HG03342 (cell line): ENCODE data around the gene CMIP.
"Not testable (repeated sequence)": the region's sequence is repeated elsewhere in the genome, so short reads cannot be mapped to it uniquely, and the experiment has no call there.

Experiments used
- ATAC-seq: cut with Tn5 transposase; IDR thresholded peaks from one replicate; pipeline ENCODE4 v1.9.1; 2021; ENCODE audit warnings: mild to moderate bottlenecking, moderate library complexity; ENCODE audit not compliant: unreplicated experiment

The CMIP gene

DNA sequence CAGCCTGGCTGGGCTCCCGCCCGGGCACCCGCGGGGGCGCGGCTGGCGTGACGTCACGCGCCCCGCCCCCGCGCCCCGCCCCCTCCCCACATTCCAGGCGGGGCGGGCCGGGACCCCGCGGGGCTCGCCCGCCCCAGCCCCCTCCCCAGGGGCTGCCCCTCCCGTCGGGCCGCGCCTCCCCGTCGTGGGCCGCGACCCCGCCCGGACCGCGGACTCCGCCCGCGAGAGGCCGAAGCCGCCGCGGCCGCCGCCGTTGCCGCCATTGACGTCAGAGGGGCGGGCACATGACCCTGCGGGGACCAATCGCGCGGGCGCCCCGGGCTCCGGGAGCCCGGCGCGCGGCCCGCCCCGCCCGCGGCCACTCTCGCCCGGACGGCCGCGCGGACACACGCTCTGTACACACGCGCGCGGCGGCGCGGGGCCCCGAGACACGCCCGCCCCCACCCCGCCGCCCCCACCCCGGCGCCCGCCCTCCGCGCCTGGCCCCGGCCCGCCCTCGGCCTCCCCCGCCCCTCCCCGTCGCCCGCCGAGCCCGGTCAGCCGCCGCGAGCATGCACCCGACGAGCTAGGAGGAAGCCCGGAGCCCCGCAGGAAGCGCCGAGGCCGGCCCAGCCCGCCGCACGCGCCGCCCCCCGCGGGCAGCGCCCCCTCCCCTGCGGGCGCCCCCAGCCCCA, at the start of gene CMIP:
Gene CMIP, plus strand, starts transcription at position 361 of the 674 bp plus-strand sequence.
- ATAC-seq: peak; percentile 82

DNA sequence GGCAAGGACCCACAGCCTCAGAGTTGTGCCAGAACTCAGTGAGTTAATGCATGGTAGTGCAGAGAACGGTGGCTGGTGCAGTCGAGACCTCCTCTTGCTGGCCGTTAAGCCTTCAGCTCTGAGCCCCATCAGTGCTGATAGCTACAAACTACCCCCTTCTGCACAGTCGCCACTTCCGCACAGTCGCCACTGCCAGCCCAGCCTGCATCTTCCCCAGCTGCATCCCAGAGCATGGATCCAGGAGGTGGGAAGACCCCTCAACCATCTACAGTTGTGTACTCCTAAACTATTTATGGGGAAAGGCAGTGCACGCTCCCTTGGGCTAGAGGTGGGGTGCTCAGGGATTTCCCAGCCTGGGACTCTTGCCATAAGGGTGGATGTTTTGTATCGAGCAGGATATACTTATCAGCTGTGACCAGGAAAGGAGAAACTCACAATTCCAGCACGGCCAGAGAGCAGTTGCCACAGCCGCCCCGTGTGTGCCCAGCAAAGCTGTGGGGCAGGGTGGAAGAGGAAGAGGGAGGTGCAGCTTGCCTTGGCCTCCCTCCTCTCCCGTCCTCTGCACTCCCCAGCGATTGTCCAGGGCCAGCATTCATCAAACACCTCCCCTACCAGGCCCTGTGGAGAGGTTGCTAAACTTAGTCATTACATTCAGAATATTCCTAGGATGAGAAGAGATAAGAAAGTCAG, 49.5 kb upstream of the CMIP start:
- no peak for ATAC-seq

DNA sequence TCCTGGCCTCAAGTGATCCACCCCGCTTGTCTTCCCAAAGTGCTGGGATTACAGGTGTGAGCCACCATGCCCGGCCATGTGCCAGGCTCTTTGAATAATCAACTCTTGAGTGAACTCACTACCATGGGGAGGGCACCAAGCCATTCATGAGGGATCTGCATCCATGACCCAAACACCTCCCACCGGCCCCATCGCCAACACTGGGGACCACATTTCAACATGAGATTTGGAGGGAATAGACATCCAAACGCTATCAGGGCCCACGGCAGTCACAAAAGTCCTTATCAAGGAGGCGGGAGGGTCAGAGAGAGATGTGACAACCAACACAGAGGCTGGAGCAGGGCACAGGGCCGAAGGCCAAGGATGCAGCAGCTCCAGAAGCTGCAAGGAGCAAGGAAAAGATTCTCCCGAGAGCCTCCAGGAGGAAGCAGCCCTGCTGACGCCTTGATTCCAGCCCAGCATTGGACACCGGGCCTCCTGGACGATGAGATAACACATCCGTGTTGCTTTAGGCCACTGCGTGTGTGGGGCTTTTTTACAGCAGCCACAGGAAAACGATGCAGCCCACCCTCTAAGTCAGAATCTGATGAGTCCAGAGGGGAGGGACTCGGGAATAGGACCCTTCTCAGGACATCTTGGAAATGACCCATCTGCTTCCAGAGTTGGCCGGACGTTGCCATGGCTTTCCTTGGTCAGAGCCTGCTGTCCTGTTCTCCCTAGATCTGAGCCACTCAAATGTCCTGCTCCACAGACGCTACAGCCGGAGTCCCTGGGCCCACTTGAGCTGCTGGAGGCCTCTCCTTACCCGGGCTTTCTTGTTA, 47.3 kb upstream of the CMIP start:
- ATAC-seq: no peak

DNA sequence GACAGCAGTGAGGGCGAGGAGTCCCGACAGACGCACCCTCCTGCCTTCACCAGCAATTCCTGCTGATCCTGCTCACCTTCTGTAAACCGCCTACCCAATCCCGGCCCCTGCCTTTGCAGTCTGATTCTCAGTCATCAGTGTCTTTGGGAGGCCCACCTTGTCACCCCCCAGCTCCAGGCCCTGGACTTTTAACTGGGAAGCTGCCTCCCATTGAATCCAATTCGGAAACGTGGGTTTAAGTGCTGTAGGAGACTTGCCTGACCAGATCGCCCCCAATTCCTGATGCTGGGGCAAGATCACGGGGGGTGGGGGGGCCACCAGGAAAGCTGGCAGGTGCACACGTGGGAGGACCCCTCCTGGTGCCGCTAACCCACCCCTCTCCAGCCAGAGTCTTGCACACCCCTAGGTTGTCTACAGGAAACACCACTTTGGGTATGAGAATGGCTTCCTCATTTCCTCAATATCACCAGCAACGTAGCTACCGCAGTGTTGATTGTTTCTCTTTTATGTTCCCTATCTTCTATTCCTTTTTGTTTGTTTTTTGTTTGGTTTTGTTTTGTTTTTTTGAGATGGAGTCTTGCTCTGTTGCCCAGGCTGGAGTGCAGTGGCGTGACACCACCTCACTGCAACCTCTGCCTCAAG, 46.6 kb upstream of the CMIP start:
- ATAC-seq: no peak

DNA sequence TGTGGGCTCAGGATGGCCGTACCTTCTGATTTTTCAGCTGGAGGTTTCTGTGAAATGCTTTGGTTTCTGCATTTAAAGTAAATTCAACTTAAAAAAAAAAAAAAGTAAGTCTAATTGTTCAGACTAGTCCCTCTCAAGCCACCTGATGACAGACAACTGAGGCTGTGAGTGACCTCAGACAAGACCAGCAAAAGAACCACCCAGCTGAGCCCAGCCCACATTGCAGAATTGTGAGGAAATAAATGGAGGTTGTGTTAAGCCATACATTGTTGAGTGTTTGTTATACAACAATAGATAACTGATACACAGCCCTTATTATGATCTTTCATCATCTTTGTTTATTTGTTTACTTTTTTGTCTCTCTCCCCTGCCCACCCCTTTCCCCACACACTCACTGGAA, 44.7 kb upstream of the CMIP start:
- ATAC-seq: no peak

DNA sequence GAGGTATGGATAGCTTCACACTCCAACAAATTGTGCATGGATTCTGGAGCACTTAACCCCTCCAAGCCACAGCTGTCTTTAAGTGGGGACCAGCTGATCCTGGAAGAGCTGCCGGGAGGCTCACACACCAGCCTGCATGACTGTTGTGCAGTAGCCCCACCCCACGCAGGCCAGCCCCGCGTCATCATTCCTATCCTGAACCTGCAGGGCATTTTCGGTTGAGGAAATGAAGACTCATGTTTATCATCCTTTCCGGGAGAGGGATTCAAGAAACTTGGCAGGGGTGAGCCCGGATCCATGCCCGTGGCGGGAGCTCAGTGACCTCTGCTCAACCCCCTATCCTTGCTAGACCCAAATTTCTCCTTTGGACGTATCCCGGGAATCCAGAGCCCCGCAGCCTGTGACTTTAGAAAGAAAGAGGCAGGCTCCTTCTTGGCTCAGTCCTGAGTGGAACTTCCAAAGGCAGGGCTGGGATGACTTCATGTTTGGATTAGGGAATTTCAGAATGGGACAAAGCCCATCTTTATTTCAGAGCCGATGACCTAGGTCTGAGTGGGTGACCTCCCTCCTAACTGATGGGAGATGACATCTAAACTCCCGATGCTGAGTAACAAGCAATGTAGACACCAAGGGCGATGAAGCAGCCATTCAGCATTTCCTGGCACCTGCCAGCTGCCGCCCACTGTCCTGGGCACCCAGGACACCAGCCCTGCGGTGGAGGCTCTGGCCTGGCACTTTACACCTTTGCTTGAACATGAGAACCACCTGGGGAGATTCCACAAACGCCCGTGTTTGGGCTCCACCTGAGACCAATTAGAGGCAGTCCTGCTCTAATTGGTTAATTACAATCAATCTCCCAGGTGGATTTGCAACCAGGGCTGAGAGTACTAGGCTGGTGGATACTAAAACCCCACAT, 43.3 kb upstream of the CMIP start:
- no peak for ATAC-seq

DNA sequence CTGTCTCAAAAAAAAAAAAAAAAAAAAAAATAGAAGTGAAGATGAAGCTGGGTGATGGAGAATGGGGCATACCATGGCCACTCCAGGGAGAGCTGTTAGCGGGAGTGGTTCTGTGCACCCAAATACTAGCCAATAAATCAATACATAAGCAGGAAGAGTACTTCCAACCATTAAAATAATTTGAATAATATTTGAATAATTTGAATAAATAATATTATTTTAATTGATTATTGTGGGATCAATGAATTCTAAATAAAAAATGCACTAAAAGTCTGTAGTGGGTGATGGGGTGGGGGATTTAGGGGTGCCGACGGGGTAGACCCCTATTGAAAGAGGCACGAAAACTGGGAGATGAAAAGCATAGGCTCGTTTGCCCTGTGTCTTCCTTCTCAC, 41.4 kb upstream of the CMIP start:
- no peak for ATAC-seq

DNA sequence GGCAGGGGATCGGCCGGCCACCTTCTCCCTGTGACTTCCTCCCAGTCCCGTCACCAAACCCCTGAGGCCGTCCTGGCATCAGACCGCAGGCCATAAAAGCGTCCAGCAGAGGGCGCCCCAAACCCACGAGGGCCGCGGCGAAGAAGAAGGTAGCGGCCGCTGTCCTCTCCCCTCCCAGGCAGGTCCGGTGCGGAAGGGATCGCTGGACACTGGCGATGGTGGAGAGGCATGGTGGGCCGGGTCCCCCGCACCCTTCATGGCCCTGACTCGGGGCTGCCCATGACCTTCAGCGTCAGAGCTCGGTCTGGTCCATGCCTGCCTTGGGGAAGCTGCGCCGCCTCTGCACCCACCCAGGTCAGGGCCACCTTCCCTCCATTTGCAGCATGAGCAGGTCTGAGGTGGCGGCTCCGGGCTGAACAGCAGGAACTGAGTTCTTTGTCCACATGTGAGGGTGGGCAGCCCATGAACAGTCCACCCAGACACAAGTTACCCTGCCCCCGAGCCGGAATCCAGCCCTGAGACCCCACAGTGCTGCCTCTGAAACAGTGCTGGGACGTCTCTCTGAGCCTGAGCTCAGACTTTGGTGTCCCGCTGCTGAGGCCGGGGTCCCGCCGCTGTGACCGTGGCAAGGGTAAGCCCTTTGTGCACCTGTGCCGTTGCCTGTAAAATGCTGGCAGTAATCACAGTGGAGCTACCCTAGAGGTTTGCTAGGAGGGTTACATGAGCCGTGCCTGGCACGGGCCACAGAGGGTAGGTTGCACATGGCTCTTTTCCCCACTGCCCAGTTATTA, 40.8 kb upstream of the CMIP start:
- peak; percentile 72 for ATAC-seq

DNA sequence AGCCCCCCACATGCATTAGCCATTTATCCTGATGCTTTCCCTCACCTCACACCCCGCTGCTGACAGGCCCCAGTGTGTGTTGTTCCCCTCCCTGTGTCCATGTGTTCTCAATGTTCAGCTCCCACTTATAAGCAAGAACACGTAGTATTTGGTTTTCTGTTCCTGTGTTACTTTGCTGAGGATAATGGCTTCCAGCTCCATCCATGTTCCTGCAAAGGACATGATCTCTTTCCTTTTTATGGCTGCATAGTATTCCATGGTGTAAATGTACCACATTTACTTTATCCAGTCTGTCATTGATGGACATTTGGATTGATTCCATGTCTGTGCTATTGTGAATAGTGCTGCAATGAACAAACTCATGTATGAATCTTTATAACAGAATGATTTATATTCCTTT, 39.6 kb upstream of the CMIP start:
- ATAC-seq: not testable (repeated sequence)

DNA sequence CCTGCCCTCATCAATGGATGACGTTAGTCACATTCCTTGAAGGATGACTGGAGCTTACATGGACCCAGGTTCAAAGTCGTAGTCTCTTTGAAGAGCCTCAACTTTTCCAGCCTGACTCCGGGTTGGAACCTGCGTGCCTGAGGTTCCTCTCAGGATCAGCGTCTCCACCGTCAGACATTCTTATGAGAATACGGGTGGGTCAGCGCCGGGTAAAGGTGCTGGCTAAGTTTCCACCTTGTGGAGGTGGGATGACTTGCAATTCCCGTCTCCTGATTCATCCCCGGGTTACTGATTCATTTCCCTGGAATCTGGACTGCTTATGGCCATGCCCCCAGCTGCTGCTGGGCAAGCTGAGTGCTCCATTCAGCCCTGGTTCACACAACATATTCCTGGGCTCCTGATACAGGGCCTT, 38.9 kb upstream of the CMIP start:
- ATAC-seq: no peak

DNA sequence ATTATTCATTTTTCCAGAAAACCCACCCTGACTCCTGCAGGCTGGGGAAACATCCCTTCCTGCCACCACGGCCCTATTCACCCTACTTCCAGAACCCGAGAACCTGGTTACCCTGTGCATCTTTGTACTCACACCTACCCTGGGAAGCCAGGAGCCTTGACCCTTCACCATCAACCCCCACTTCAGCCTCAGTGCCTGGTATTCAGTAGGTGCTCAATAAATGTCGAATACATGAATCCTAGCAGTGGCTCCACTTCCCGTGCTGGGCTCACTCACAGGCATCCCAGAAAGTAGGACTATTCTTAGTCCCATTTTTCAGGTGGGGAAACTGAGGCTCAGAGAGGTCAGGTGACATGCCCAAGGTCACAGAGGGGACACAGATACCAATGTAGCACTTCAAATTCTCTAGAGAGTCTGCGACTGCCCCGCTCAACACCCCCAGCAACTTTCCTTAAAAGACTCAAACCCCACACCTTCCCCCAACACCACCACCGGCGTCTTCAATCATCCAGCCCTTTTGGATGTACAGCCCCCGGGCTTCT, 36.1 kb upstream of the CMIP start:
- ATAC-seq: no peak

DNA sequence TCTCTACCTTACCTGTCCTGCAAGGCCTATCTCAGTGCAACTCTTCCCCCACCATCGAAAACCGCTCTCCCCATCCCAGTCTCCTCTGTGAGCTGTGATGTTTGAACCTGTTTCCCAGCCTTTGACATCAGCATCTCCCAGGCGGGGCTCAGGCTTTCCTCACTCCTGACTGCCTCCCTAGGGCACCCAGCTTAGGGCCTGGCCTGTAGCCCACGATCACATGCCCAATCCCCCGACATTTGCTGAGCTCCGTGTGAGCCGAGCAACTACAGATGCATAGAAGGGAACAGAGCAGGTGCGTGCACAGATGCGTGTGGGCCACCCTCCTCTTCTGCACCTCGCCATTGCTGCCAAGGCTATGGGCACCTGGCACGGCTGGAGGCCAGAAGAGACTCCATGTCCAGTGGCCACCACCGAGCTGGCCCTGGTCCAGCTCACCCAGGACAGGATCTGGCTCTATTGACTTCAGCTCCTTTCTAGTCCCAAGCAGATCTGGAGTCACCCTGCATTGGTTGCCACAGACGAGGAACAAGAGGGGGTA, 35.5 kb upstream of the CMIP start:
- no peak for ATAC-seq

DNA sequence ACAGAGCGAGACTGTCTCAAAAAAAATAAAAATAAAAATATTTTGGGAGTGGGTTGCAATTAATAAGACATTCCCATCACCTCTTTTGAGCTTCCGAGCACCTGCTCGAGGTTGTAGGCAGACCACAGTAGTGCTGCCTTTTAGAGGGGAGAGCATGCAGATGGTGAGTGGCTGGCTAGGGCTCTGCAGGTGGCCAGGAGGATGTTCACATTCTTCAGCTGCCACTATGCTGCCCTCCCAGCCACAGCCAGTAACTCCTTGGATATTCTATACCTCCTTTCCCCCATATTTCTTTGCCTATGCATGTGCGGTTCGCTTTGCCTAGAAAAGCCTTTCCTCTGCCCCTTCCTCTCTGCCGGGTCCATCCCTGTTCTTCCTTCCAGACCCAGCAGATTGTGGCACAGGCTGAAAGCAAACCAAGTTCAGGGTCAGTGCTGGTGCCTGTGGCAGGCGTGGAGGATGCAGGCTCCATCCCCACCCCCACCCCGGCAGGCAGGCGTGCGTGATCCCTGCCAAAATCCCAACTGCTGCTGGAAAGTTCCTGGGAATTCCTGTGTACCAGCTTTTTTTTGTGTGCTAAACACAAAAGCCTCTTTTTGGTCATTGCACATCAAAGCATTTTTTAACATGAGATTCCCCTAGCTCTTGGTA, 33.8 kb upstream of the CMIP start:
- ATAC-seq: no peak

DNA sequence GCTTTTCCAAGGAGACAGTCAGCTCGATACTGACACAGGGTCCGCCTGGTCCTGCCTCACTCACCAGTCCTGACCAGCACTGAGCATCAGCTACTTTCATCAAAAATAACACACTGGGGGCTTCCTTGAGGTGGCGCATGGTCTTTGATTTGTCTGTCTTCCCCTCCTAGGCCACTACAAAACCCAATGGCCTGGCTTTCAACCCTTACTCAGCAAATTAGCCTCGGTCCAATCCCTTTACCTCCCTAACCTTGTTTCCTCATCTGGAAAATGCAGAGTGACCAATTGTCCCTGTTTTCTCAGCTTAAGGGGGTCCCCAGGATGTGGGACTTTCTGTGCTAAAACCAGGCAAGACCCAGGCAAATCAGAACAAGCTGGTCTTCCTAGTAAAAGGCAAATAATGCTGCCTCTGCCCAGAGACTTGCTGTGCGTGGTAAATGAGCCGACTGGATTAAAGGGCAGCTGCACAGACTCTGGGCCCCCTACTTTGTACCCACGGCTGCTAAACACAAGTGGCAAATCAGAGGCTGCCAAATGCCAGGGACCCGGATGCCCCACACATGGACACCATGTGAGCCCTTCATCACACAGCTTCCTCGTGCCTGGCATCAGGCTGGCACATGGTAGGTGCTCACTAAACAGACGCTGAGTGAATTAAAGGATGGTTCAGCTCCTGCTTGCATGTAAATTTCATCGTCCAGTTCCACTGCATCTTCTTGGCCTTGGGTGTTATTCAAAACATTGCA, 31.2 kb upstream of the CMIP start:
- ATAC-seq: no peak

DNA sequence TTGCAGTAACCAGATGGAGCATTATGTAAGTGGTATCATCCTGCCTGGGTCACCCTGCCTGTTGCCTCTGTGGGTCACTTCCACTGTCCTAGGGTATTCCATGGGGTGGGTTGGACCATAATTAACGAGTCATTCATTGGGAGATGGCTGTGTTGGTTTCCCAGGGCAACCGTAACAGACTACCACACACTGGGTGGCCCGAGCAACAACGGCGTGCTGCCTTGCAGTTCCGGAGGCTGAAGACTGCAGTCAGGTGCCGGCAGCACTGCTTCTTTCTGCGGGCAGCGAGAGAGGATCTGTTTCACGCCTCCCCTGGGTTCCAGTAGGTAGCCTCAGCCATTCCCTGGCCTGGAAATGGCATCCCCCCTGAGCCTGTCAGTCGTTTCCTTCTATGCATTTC, 28.9 kb upstream of the CMIP start:
- ATAC-seq: no peak

DNA sequence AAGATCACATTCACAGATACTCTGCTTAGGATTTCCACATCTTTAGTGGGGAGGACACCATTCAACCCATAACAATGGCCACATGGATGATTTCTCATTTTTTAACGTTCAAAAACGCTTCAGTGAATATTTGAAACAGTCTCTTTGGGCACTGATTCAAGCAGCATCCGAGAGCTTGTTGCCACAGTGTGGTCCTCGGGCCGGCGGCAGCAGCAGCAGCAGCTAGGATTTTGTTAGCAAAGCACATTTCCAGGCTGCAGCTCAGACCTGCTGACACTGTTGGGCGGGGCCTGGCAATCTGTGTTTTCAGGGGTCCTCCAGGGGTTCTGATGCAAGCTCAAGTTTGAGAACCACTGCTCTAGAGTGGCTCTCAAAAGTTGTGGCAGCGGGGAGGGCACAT, 27.9 kb upstream of the CMIP start:
- no peak for ATAC-seq

DNA sequence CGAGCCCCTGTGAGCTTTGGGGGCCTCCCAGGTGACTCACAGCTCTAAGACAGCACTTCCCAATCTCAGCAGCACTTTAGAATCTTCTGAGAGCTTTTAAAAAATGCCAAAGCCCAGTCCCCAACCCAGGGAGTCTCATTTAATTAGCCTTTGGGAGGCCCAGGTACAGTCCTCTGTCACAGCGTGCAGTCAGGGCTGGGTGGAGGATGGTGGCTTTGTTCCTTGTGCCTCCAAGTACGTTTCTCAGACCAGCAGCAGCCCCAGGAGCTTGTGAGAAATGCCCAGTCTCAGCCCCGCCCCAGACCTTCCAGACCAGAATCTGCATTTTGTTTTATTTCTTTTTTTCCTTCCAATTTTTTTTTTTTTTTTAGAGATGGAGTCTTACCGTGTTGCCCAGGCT, 27.4 kb upstream of the CMIP start:
- ATAC-seq: no peak

DNA sequence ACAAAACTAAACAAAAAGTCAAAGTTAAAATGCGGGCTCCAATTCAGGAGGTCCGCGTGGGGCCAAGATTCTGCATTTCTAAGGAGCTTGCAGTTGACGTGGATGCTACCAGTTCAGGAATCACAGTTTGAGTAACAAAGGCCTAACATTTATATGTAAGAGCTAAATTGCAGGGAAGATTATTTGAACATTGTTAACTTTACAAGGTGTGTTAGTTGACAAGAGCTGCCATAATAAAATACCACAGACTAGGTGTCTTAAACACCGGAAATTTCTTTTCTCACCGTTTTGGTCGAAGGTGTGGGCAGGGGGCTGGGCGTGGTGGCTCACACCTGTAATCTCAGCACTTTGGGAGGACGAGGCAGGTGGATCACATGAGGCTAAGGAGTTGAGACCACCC, 24.8 kb upstream of the CMIP start:
- ATAC-seq: no peak
